GM18520 (cell line): ENCODE results near the gene ABCC9.
"Not testable (repeated sequence)": the region's sequence is repeated elsewhere in the genome, so short reads cannot be mapped to it uniquely, and the experiment has no call there.

ENCODE experiments used
- ATAC-seq: cut with Tn5 transposase; IDR thresholded peaks from one replicate; pipeline ENCODE4 v1.9.1; 2021; ENCODE audit not compliant: unreplicated experiment

Gene ABCC9

GRCh38 chr12:21934173-21934572, 7.1 kb downstream of the ABCC9 start:
- ATAC-seq, result no peak

GRCh38 chr12:21933656-21934055, 7.6 kb downstream of the ABCC9 start:
- no peak for ATAC-seq

GRCh38 chr12:21929972-21930371, 11.3 kb downstream of the ABCC9 start:
- ATAC-seq, result not testable (repeated sequence)

GRCh38 chr12:21925296-21925913, 15.8 kb downstream of the ABCC9 start:
- no peak for ATAC-seq

GRCh38 chr12:21921436-21921835, 19.8 kb downstream of the ABCC9 start:
- ATAC-seq, result no peak

GRCh38 chr12:21918456-21918855, 22.8 kb downstream of the ABCC9 start:
- ATAC-seq, result no peak

- ATAC-seq, result no peak
These were observed 27.4 kb downstream of the ABCC9 start for GRCh38 chr12:21913823-21914222.

GRCh38 chr12:21912318-21912717, 28.9 kb downstream of the ABCC9 start:
- no peak for ATAC-seq

- ATAC-seq, result no peak
These were observed 29.4 kb downstream of the ABCC9 start for GRCh38 chr12:21911832-21912231.

- no peak for ATAC-seq
These were observed 30.6 kb downstream of the ABCC9 start for GRCh38 chr12:21910657-21911056.

- ATAC-seq, result no peak
These were observed 33.0 kb downstream of the ABCC9 start for GRCh38 chr12:21907948-21908837.

- peak; percentile 93 for ATAC-seq
These were observed 34.2 kb downstream of the ABCC9 start for GRCh38 chr12:21906919-21907493.

GRCh38 chr12:21899532-21899931, 41.7 kb downstream of the ABCC9 start:
- ATAC-seq, result not testable (repeated sequence)

GRCh38 chr12:21895651-21896050, 45.6 kb downstream of the ABCC9 start:
- no peak for ATAC-seq

- ATAC-seq, result no peak
These were observed 46.2 kb downstream of the ABCC9 start for GRCh38 chr12:21894792-21895595.

GRCh38 chr12:21893924-21894323, 47.3 kb downstream of the ABCC9 start:
- no peak for ATAC-seq

- no peak for ATAC-seq
These were observed 48.9 kb downstream of the ABCC9 start for GRCh38 chr12:21892341-21892740.

GRCh38 chr12:21891751-21892217, 49.4 kb downstream of the ABCC9 start:
- no peak for ATAC-seq

- ATAC-seq, result no peak
These were observed 52.9 kb downstream of the ABCC9 start for GRCh38 chr12:21888276-21888863.

GRCh38 chr12:21884936-21885335, 56.3 kb downstream of the ABCC9 start:
- ATAC-seq, result no peak

GRCh38 chr12:21882635-21883034, 58.6 kb downstream of the ABCC9 start:
- ATAC-seq, result no peak
